CD4-positive, CD25-positive, alpha-beta regulatory T cell (primary cell): ENCODE measurements around the gene EFS. TPM values are rescaled to one million over a fixed set of nuclear protein-coding genes. Genes with fewer than 3 reads are reported as not detected.
"Not testable (repeated sequence)": the region's sequence is repeated elsewhere in the genome, so short reads cannot be mapped to it uniquely, and the experiment has no call there.

Experiments used
- ATAC-seq, 2 donors: fragments of 150-1000 bp; cut with Tn5 transposase; one replicate each; pipeline ENCODE4 v1.10.0; 2021; ENCODE audit warnings: low read depth in 2 of 2, moderate number of reproducible peaks in 2 of 2, moderate library complexity in 1 of 2
- DNase-seq, 3 donors: peaks; one replicate each; pipeline versions ENCODE4 v3.0.0 to v3.0.0-alpha.2; 2012 to 2022; ENCODE audit warnings: mixed read lengths in 1 of 3
- H3K27ac ChIP-seq: one replicate; pipeline ENCODE4 v1.7.0; 2013; ENCODE audit warnings: mild to moderate bottlenecking, low read length; ENCODE audit not compliant: insufficient read depth, poor library complexity, severe bottlenecking
- H3K27me3 ChIP-seq: one replicate; pipeline ENCODE4 v1.7.0; 2013; ENCODE audit warnings: low read length; ENCODE audit not compliant: control insufficient read depth, insufficient read depth
- H3K36me3 ChIP-seq: one replicate; pipeline ENCODE4 v1.7.0; 2013; ENCODE audit warnings: mild to moderate bottlenecking, low read length, moderate library complexity; ENCODE audit not compliant: control insufficient read depth, insufficient read depth
- H3K4me1 ChIP-seq: 2 replicates; pipeline ENCODE4 v1.7.0; 2013; ENCODE audit warnings: mild to moderate bottlenecking, low read length; ENCODE audit not compliant: insufficient read depth, control insufficient read depth, poor library complexity, severe bottlenecking
- H3K4me3 ChIP-seq: one replicate; pipeline ENCODE4 v1.7.0; 2013; ENCODE audit warnings: low read depth, mild to moderate bottlenecking, low read length, moderate library complexity
- H3K9me3 ChIP-seq, 2 experiments: 1 replicate in 1 of 2; 2 replicates in 1 of 2; pipeline ENCODE4 v1.7.0; 2013; ENCODE audit warnings: low read length in 2 of 2, mild to moderate bottlenecking in 1 of 2, moderate library complexity in 1 of 2; ENCODE audit not compliant: control insufficient read depth in 2 of 2
- H3K27ac Mint-ChIP-seq, 3 donors: one replicate each; pipeline ENCODE4 v1.8.0; 2020 to 2022; ENCODE audit warnings: mild to moderate bottlenecking in 3 of 3, mixed read lengths in 3 of 3, moderate library complexity in 2 of 3
- H3K27me3 Mint-ChIP-seq: one replicate; pipeline ENCODE4 v1.8.0; 2022; ENCODE audit warnings: mild to moderate bottlenecking, mixed read lengths
- H3K36me3 Mint-ChIP-seq: one replicate; pipeline ENCODE4 v1.8.0; 2020; ENCODE audit warnings: mixed read lengths
- H3K4me1 Mint-ChIP-seq, 4 donors: one replicate each; pipeline ENCODE4 v1.8.0; 2020 to 2022; ENCODE audit warnings: mixed read lengths in 4 of 4, mild to moderate bottlenecking in 1 of 4
- H3K4me3 Mint-ChIP-seq, 4 donors: one replicate each; pipeline ENCODE4 v1.8.0; 2020 to 2022; ENCODE audit warnings: mild to moderate bottlenecking in 4 of 4, mixed read lengths in 4 of 4, moderate library complexity in 3 of 4
- H3K9me3 Mint-ChIP-seq, 7 donors: one replicate each; pipeline ENCODE4 v1.8.0; 2020 to 2022; ENCODE audit warnings: mixed read lengths in 7 of 7, mild to moderate bottlenecking in 3 of 7, moderate library complexity in 2 of 7
- polyA plus RNA-seq, 4 donors: library from polyadenylated mRNA; unstranded; fragments of 300-500 nt; fragmentation: Illumina TruSeq; gene quantifications; one replicate each; pipeline ENCODE4 v1.2.3, GENCODE V29; 2021
- total RNA-seq: library from RNA; stranded (reverse); gene quantifications from one replicate; pipeline ENCODE4 v1.2.3, GENCODE V29; 2022

Gene EFS
- total and polyA plus RNA-seq, 5 donors from 2014 or later: not detected

GRCh38 chr14:23345987-23346692 lies 18.8 kb downstream of the EFS start:
- Mint-ChIP-seq H3K4me1 (peaks cover 0 to 5% (median 0%) of the 10 kb centered on the region in 4 donors), H3K36me3 (peaks cover 9% of the 10 kb centered on the region), H3K27ac (no peak overlapping the region), H3K9me3 (peaks cover 0 to 5% (median 0%) of the 10 kb centered on the region in 7 donors), H3K27me3 (peaks cover 48% of the 10 kb centered on the region), H3K4me3 (no peak overlapping the region)
- no peak overlapping the region for H3K27ac ChIP-seq
- H3K9me3 ChIP-seq: no peaks in the 10 kb centered on the region
- ATAC-seq (no peak), DNase-seq (no peak)
- H3K4me1 ChIP-seq: no peaks in the 10 kb centered on the region
- peaks cover 11% of the 10 kb centered on the region for H3K27me3 ChIP-seq
- no peak overlapping the region for H3K4me3 ChIP-seq
- no peaks in the 10 kb centered on the region for H3K36me3 ChIP-seq

GRCh38 chr14:23344481-23344880 lies 20.5 kb downstream of the EFS start:
- ATAC-seq (no peak), DNase-seq (no peak)
- H3K27ac ChIP-seq: no peak overlapping the region
- Mint-ChIP-seq H3K9me3 (peaks cover 0 to 2% (median 0%) of the 10 kb centered on the region in 7 donors), H3K27ac (no peak overlapping the region), H3K4me3 (no peak overlapping the region), H3K36me3 (peaks cover 3% of the 10 kb centered on the region), H3K27me3 (peaks cover 47% of the 10 kb centered on the region), H3K4me1 (no peaks in the 10 kb centered on the region)
- H3K9me3 ChIP-seq: peaks cover 0 to 4% of the 10 kb centered on the region in 2 experiments
- no peaks in the 10 kb centered on the region for H3K4me1 ChIP-seq
- H3K27me3 ChIP-seq: peaks cover 12% of the 10 kb centered on the region
- H3K4me3 ChIP-seq: no peak overlapping the region
- no peaks in the 10 kb centered on the region for H3K36me3 ChIP-seq

GRCh38 chr14:23339506-23340268 lies 25.3 kb downstream of the EFS start:
- H3K4me1 Mint-ChIP-seq: no peaks in the 10 kb centered on the region
- H3K9me3 Mint-ChIP-seq: peaks cover 0 to 3% (median 0%) of the 10 kb centered on the region in 7 donors
- no peak overlapping the region for H3K27ac Mint-ChIP-seq
- DNase-seq (no peak), ATAC-seq (no peak)
- Histone ChIP-seq H3K4me3 (no peak overlapping the region), H3K4me1 (no peaks in the 10 kb centered on the region), H3K27me3 (peaks cover 22% of the 10 kb centered on the region), H3K27ac (no peak overlapping the region), H3K9me3 (peaks cover 0 to 8% of the 10 kb centered on the region in 2 experiments), H3K36me3 (no peaks in the 10 kb centered on the region)
- H3K27me3 Mint-ChIP-seq: peaks cover 56% of the 10 kb centered on the region
- no peak overlapping the region for H3K4me3 Mint-ChIP-seq
- peaks cover 3% of the 10 kb centered on the region for H3K36me3 Mint-ChIP-seq

GRCh38 chr14:23335623-23336022 lies 29.3 kb downstream of the EFS start:
- Histone ChIP-seq H3K27ac (no peak overlapping the region), H3K27me3 (peaks cover 16% of the 10 kb centered on the region), H3K36me3 (no peaks in the 10 kb centered on the region), H3K9me3 (peaks cover 0 to 8% of the 10 kb centered on the region in 2 experiments), H3K4me1 (no peaks in the 10 kb centered on the region), H3K4me3 (no peak overlapping the region)
- no peak for DNase-seq
- no peak overlapping the region for H3K4me3 Mint-ChIP-seq
- H3K27me3 Mint-ChIP-seq: peaks cover 39% of the 10 kb centered on the region
- no peak overlapping the region for H3K27ac Mint-ChIP-seq
- no peak for ATAC-seq
- peaks cover 0 to 3% (median 0%) of the 10 kb centered on the region in 7 donors for H3K9me3 Mint-ChIP-seq
- peaks cover 3% of the 10 kb centered on the region for H3K36me3 Mint-ChIP-seq
- H3K4me1 Mint-ChIP-seq: no peaks in the 10 kb centered on the region

GRCh38 chr14:23327947-23328744 lies 36.8 kb downstream of the EFS start:
- H3K27ac ChIP-seq: no peak overlapping the region
- Mint-ChIP-seq H3K4me3 (peak overlapping the region in 1 of 4 donors; percentile 63), H3K27me3 (no peaks in the 10 kb centered on the region), H3K27ac (peak overlapping the region in 1 of 3 donors; percentile 40), H3K4me1 (peaks cover 3 to 8% (median 5%) of the 10 kb centered on the region in 4 donors), H3K9me3 (no peaks in the 10 kb centered on the region), H3K36me3 (peaks cover 11% of the 10 kb centered on the region)
- H3K4me3 ChIP-seq: no peak overlapping the region
- peaks cover 1% of the 10 kb centered on the region for H3K4me1 ChIP-seq
- peaks cover 27% of the 10 kb centered on the region for H3K36me3 ChIP-seq
- peak; percentile 65 to 70 for ATAC-seq
- DNase-seq: peak; percentile 49 to 79 (median 62)
- no peaks in the 10 kb centered on the region for H3K9me3 ChIP-seq
- no peaks in the 10 kb centered on the region for H3K27me3 ChIP-seq

GRCh38 chr14:23326491-23327332 lies 38.3 kb downstream of the EFS start:
- peak overlapping the region in 1 of 4 donors; percentile 62 for H3K4me3 Mint-ChIP-seq
- Histone ChIP-seq H3K4me1 (peaks cover 13% of the 10 kb centered on the region), H3K4me3 (no peak overlapping the region), H3K27ac (no peak overlapping the region), H3K9me3 (no peaks in the 10 kb centered on the region), H3K27me3 (no peaks in the 10 kb centered on the region), H3K36me3 (peaks cover 30% of the 10 kb centered on the region)
- peaks cover 6 to 21% (median 18%) of the 10 kb centered on the region in 4 donors for H3K4me1 Mint-ChIP-seq
- H3K9me3 Mint-ChIP-seq: no peaks in the 10 kb centered on the region
- no peaks in the 10 kb centered on the region for H3K27me3 Mint-ChIP-seq
- DNase-seq: no peak
- H3K36me3 Mint-ChIP-seq: peaks cover 15% of the 10 kb centered on the region
- no peak overlapping the region for H3K27ac Mint-ChIP-seq
- no peak for ATAC-seq

- not testable (repeated sequence) for H3K27me3 Mint-ChIP-seq, H3K4me3 ChIP-seq, ATAC-seq, H3K27me3 ChIP-seq, H3K27ac ChIP-seq, DNase-seq, H3K9me3 ChIP-seq, H3K9me3 Mint-ChIP-seq
- Mint-ChIP-seq H3K4me3 (peak overlapping the region in 2 of 4 donors; percentile 30 to 62), H3K27ac (peak overlapping the region in 1 of 3 donors; percentile 69), H3K4me1 (peaks cover 6 to 27% (median 18%) of the 10 kb centered on the region in 4 donors), H3K36me3 (peaks cover 15% of the 10 kb centered on the region)
- H3K4me1 ChIP-seq: peaks cover 13% of the 10 kb centered on the region
- H3K36me3 ChIP-seq: peaks cover 30% of the 10 kb centered on the region
Measured at GRCh38 chr14:23325746-23326145, 39.2 kb downstream of the EFS start.
